ENCODE data around the gene DMBX1. TPM values are rescaled to one million over a fixed set of nuclear protein-coding genes. Genes with fewer than 3 reads are reported as not detected.

Gene DMBX1
- total RNA-seq, 1 donor from 2014 or later, result not detected

DNA sequence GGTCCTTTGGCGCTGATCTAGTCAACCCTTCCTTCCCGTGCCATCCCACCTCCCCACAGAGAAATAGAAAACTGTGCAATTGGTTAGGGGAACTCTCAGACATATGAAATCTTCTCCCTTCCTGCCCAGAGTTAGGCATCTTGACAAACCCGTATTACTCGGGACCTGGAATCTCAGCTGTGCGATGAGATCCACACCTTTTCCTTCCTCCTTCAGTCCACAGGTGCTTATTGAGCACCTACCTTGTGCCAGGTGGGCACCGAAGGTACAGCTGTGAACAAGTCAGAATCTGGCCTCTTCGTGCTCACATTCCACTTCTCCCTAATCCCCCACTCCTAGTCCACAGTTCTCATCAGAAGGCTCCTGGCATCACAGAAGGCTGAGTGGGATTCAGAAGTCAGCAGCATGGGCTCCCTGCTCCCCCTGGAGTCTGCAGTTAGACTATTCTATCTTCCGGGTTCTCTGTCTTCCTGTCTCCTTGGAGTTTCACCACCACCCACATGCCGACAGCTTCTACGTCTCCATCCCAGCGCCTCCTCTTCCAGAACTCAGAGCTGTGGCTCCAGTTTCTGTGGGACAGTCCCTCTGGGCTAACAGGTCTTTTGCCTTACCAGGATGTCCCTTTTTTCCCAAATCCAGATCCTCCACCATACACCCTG is 38.8 kb downstream of the DMBX1 start:
- no peak overlapping the region for H3K27ac Mint-ChIP-seq
- POLR2A ChIA-PET, result no interaction called here
- H3K36me3 Mint-ChIP-seq (ENCODE audit: low read depth), result no peaks in the 10 kb centered on the region
- H3K4me3 Mint-ChIP-seq, result no peak overlapping the region
- DNase-seq, result no peak
- ATAC-seq (ENCODE audit: low read depth), result no peak
- CTCF ChIA-PET, result interaction anchor here (0.8 to 2.7 kb wide), 6 partner anchors 20 to 84 kb away, joined by 3 to 23 read pairs (median 6); no protein-coding TSS in a partner anchor
- H3K4me1 Mint-ChIP-seq, result peaks cover 2% of the 10 kb centered on the region
- no peaks in the 10 kb centered on the region for H3K9me3 Mint-ChIP-seq
- TF ChIP-seq, protein P1, sequence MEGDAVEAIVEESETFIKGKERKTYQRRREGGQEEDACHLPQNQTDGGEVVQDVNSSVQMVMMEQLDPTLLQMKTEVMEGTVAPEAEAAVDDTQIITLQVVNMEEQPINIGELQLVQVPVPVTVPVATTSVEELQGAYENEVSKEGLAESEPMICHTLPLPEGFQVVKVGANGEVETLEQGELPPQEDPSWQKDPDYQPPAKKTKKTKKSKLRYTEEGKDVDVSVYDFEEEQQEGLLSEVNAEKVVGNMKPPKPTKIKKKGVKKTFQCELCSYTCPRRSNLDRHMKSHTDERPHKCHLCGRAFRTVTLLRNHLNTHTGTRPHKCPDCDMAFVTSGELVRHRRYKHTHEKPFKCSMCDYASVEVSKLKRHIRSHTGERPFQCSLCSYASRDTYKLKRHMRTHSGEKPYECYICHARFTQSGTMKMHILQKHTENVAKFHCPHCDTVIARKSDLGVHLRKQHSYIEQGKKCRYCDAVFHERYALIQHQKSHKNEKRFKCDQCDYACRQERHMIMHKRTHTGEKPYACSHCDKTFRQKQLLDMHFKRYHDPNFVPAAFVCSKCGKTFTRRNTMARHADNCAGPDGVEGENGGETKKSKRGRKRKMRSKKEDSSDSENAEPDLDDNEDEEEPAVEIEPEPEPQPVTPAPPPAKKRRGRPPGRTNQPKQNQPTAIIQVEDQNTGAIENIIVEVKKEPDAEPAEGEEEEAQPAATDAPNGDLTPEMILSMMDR (IDR thresholded peaks at IDR 0.05), result no peak
- intact Hi-C loops (cut with micrococcal nuclease), result loop anchor here (1.0 to 2.0 kb wide), 4 partner anchors 51 to 122 kb away; no protein-coding TSS in a partner anchor
- H3K27me3 Mint-ChIP-seq, result peaks cover 60% of the 10 kb centered on the region

DNA sequence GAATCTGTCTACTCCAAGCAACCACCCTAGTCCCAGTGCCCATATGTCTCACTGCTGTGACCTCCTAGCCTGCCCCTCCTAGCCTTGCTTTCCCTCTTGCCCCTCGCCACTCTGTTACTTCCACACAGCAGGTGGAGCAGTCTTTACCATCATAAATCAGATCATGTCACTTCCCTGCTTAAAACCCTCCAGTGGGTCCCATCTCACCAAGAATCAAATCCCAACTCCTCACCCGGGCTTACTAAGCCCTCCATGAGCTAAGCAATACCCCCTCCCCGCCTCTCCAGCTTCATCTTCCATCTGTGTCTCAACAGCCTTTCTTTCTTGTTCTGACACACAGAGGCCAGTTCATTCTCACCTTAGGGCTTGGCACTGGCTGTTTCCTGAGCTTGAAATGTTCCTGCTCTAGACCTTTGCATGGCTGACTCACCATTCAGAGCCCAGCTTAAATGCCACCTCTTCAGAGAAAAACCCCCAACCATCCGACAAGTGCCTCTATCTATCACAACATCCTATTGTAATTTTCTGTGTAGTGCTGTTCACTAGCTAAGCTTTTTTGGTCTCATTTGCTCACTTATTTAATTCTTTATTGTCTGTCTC is 39.5 kb downstream of the DMBX1 start:
- ChIA-PET CTCF (interaction anchor here (0.8 to 2.7 kb wide), 3 partner anchors 19 to 84 kb away, joined by 3 to 23 read pairs (median 8); no protein-coding TSS in a partner anchor), POLR2A (no interaction called here)
- Mint-ChIP-seq H3K4me3 (no peak overlapping the region), H3K4me1 (peaks cover 4% of the 10 kb centered on the region), H3K27me3 (peaks cover 61% of the 10 kb centered on the region), H3K27ac (no peak overlapping the region), H3K36me3 (ENCODE audit: low read depth) (no peaks in the 10 kb centered on the region), H3K9me3 (no peaks in the 10 kb centered on the region)
- DNase-seq (no peak), ATAC-seq (ENCODE audit: low read depth) (no peak)
- TF ChIP-seq, protein P1 (IDR thresholded peaks at IDR 0.05), result no peak
- intact Hi-C loops (cut with micrococcal nuclease), result loop anchor here (2.0 kb wide), 1 partner anchor 122 kb away; no protein-coding TSS in a partner anchor

DNA sequence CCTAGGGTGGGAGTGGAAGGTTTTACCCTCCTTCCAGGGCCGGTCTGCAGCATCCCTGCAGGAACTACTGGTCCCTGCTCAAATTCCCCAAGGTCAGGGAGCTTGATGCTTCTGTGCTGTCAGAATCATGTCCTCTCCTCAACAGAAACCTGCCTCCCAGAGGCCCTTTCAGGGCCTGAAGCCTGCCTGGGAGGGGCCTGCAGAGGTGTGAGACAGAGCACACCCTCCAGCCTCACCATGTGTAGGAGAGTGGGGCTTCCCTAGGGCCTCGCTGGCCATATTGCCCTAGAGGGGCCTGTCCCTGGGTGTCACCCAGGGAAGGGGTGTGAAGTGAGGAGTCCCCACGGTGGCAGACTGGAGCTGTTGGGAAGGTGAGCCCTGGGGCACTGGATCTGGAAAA is 40.7 kb downstream of the DMBX1 start:
- no peaks in the 10 kb centered on the region for H3K36me3 Mint-ChIP-seq (ENCODE audit: low read depth)
- no peak for DNase-seq
- POLR2A ChIA-PET, result no interaction called here
- H3K27me3 Mint-ChIP-seq, result peaks cover 61% of the 10 kb centered on the region
- intact Hi-C loops (cut with micrococcal nuclease), result no loop called here
- no peak overlapping the region for H3K27ac Mint-ChIP-seq
- H3K9me3 Mint-ChIP-seq, result no peaks in the 10 kb centered on the region
- peaks cover 4% of the 10 kb centered on the region for H3K4me1 Mint-ChIP-seq
- H3K4me3 Mint-ChIP-seq, result no peak overlapping the region
- no peak for ATAC-seq (ENCODE audit: low read depth)
- TF ChIP-seq, protein P1 (IDR thresholded peaks at IDR 0.05), result no peak
- CTCF ChIA-PET, result interaction anchor here (1.5 to 2.7 kb wide), 2 partner anchors 82 to 83 kb away, joined by 3 to 23 read pairs; no protein-coding TSS in a partner anchor

DNA sequence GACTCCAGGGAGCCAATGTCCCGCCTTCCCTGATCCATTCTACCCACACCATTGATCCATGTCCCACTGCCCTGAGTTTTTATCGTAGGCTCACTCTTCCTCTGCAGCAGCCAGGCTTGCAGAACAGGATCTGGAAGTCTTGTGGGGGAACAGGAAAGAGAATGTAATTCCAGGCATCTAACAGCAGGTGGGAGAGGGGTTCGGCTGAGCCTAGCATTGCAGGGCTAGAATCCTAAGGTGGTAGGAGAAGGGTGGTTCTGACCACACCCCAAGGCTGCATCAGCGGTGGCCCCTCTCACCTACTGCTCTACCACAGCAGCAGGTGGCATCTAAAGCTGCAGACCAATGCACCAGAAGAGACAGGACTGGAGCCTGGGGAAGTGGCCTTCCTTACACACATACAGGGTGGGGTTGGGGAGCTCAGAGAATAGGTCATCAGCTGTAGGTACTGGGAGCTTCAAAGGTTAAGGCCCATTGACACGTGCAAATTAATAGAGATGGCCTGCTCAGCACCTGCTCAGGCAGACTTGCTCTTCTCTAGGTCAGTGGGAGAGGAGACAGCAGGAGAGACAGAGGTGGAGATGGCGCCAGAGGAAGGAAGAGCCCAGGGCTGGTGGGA is 41.3 kb downstream of the DMBX1 start:
- peaks cover 56% of the 10 kb centered on the region for H3K27me3 Mint-ChIP-seq
- H3K27ac Mint-ChIP-seq, result no peak overlapping the region
- DNase-seq, result no peak
- ChIA-PET POLR2A (no interaction called here), CTCF (interaction anchor here (1.5 to 2.7 kb wide), 2 partner anchors 83 to 84 kb away, joined by 3 to 23 read pairs; no protein-coding TSS in a partner anchor)
- TF ChIP-seq, protein P1 (IDR thresholded peaks at IDR 0.05), result no peak
- intact Hi-C loops (cut with micrococcal nuclease), result no loop called here
- no peaks in the 10 kb centered on the region for H3K36me3 Mint-ChIP-seq (ENCODE audit: low read depth)
- H3K4me1 Mint-ChIP-seq, result peaks cover 4% of the 10 kb centered on the region
- H3K9me3 Mint-ChIP-seq, result no peaks in the 10 kb centered on the region
- H3K4me3 Mint-ChIP-seq, result no peak overlapping the region
- no peak for ATAC-seq (ENCODE audit: low read depth)

DNA sequence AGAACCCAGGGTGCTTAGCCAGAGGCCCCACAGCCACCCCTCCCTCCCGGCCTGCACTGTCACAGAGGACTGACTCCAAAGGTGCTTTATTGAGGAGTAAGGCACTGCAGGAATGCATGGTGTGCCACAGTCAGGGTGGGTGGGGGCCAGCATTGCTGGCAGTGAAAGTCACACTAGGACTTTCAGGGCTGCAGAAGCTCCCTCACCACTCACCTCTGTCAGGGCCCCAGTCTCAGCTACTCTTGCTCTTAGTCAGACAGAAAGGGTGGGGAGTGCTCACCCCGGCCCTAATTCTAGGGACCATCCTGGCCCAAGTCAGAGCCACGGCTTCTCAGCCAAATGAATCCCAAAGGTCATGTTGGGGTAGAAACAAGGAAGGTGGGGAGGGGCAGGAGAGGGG is 42.5 kb downstream of the DMBX1 start:
- Mint-ChIP-seq H3K36me3 (ENCODE audit: low read depth) (no peaks in the 10 kb centered on the region), H3K27me3 (peaks cover 57% of the 10 kb centered on the region), H3K9me3 (peaks cover 2% of the 10 kb centered on the region), H3K4me1 (peaks cover 4% of the 10 kb centered on the region), H3K4me3 (no peak overlapping the region), H3K27ac (no peak overlapping the region)
- ChIA-PET CTCF (no interaction called here), POLR2A (no interaction called here)
- TF ChIP-seq, protein P1 (IDR thresholded peaks at IDR 0.05), result no peak
- ATAC-seq (ENCODE audit: low read depth), result no peak
- intact Hi-C loops (cut with micrococcal nuclease), result loop anchor here (1.0 kb wide), 1 partner anchor 193 kb away; no protein-coding TSS in a partner anchor
- DNase-seq, result no peak

Measured in activated B cell treated with CpG ODN at 0.5 μM for 24 hours (primary cell).